Measurements from ENCODE around the gene LDLR. TPM values are rescaled to one million over a fixed set of nuclear protein-coding genes. Genes with fewer than 3 reads are reported as not detected.
A peak's percentile ranks its signal among the peaks of the same experiment; 100 is the strongest.

LDLR gene
- total RNA-seq, 4 donors from 2014 or later = 75.7 to 209 (median 156) TPM

GRCh38 chr19:11046605-11047354 lies 42.5 kb upstream of the LDLR start:
- TF ChIP-seq CTCF (IDR thresholded peaks at IDR 0.05) (no peak), POLR2A (IDR thresholded peaks at IDR 0.05) (no peak)
- DNase-seq = peak in 1 of 3 donors; percentile 35
- Histone ChIP-seq H3K27me3 (no peaks in the 10 kb centered on the region), H3K4me3 (no peak overlapping the region), H3K27ac (no peak overlapping the region), H3K36me3 (peaks cover 0 to 46% (median 0%) of the 10 kb centered on the region in 3 donors), H3K9me3 (no peaks in the 10 kb centered on the region), H3K4me1 (peaks cover 0 to 17% (median 2%) of the 10 kb centered on the region in 4 donors)

GRCh38 chr19:11047866-11048265 lies 41.4 kb upstream of the LDLR start:
- Histone ChIP-seq H3K4me3 (no peak overlapping the region), H3K4me1 (peaks cover 0 to 17% (median 5%) of the 10 kb centered on the region in 4 donors), H3K9me3 (no peaks in the 10 kb centered on the region), H3K27ac (no peak overlapping the region), H3K27me3 (no peaks in the 10 kb centered on the region), H3K36me3 (peaks cover 0 to 38% (median 0%) of the 10 kb centered on the region in 3 donors)
- no peak for TF ChIP-seq POLR2A (IDR thresholded peaks at IDR 0.05)
- no peak for TF ChIP-seq CTCF (IDR thresholded peaks at IDR 0.05)
- DNase-seq = no peak

- Histone ChIP-seq H3K27me3 (no peaks in the 10 kb centered on the region), H3K27ac (no peak overlapping the region), H3K4me1 (peaks cover 0 to 17% (median 5%) of the 10 kb centered on the region in 4 donors), H3K36me3 (peaks cover 0 to 15% (median 0%) of the 10 kb centered on the region in 3 donors), H3K4me3 (no peak overlapping the region), H3K9me3 (no peaks in the 10 kb centered on the region)
- no peak for DNase-seq
- no peak for TF ChIP-seq POLR2A (IDR thresholded peaks at IDR 0.05)
- no peak for TF ChIP-seq CTCF (IDR thresholded peaks at IDR 0.05)
Measured at GRCh38 chr19:11050323-11051114, 38.7 kb upstream of the LDLR start.

GRCh38 chr19:11053817-11054195 lies 35.5 kb upstream of the LDLR start:
- Histone ChIP-seq H3K27ac (no peak overlapping the region), H3K27me3 (no peaks in the 10 kb centered on the region), H3K9me3 (no peaks in the 10 kb centered on the region), H3K4me1 (peaks cover 0 to 13% (median 4%) of the 10 kb centered on the region in 4 donors), H3K4me3 (no peak overlapping the region), H3K36me3 (peaks cover 0 to 9% (median 0%) of the 10 kb centered on the region in 3 donors)
- no peak for DNase-seq
- TF ChIP-seq POLR2A (IDR thresholded peaks at IDR 0.05) (no peak), CTCF (IDR thresholded peaks at IDR 0.05) (no peak)

- Histone ChIP-seq H3K36me3 (peaks cover 0 to 9% (median 0%) of the 10 kb centered on the region in 3 donors), H3K27ac (no peak overlapping the region)
- TF ChIP-seq POLR2A (IDR thresholded peaks at IDR 0.05) (no peak), CTCF (IDR thresholded peaks at IDR 0.05) (no peak)
Measured at GRCh38 chr19:11054200-11054599, 35.1 kb upstream of the LDLR start.

More at GRCh38 chr19:11054200-11054599, 35.1 kb upstream of the LDLR start:
- no peaks in the 10 kb centered on the region for H3K9me3 ChIP-seq
- H3K4me1 ChIP-seq = peaks cover 0 to 9% (median 3%) of the 10 kb centered on the region in 4 donors
- H3K27me3 ChIP-seq = no peaks in the 10 kb centered on the region
- H3K4me3 ChIP-seq = no peak overlapping the region
- no peak for DNase-seq
